HS-5 (cell line): ENCODE data around the gene TMCC1.
"Not testable (repeated sequence)": the region's sequence is repeated elsewhere in the genome, so short reads cannot be mapped to it uniquely, and the experiment has no call there.

Source experiments
- DNase-seq: peaks from one replicate; pipeline ENCODE4 v3.0.0-alpha.2; 2012; ENCODE audit warnings: low read depth

Gene TMCC1

DNA sequence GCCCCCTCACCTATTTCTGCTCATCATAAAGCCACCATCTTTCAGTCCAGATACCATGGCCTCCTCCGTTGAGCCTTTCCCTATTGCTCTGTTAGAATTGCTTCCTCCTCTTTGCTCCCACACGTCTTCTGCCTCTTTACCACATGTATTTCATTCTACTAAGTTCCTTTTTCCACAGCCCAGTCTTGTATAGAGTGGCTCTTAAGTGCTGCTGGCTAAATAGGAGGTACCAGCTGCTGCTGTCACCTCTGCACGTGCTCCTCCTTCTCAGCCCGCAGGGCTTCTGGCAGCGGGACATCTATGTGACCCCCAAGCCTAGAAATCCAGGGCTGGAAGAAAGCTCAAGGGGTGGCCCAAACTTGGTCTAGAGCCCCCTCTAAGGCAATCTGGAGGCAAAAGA lies 248.2 kb downstream of the TMCC1 start:
- no peak for DNase-seq

DNA sequence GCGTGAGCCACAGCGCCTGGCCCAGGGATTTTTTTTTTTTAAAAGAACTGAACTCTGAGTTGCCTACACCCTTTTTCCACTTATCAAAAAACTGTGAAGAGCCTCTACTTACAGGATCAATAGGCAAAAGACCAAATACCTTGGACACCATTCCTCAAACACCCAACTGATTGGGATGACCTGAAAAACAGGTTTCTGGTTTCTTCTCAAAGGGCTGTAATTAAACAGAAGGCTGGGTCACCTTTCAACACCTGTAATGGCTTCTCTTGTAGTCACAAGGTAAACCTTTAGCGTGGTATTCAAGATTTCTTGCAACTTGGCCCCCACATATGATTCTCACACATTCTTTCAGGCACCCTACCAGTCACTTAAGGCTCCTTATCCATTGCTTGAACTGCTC lies 248.7 kb downstream of the TMCC1 start:
- DNase-seq, result no peak

DNA sequence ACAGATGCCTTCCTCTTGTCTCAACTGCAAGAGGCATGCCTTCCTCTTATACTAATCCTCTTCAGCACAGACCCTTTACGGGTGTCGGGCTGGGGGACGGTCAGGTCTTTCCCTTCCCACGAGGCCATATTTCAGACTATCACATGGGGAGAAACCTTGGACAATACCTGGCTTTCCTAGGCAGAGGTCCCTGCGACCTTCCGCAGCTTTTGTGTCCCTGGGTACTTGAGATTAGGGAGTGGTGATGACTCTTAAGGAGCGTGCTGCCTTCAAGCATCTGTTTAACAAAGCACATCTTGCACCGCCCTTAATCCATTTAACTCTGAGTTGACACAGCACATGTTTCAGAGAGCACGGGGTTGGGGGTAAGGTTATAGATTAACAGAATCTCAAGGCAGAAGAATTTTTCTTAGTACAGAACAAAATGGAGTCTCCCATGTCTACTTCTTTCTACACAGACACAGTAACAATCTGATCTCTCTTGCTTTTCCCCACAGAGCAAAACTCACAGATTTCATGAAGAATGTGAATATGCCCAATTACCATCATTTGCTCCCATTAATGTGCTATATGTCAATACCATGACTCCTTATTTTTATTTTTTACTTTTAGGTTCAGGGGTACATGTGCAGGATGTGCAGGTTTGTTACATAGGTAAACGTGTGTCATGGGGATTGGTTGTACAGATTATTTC lies 251.8 kb downstream of the TMCC1 start:
- not testable (repeated sequence) for DNase-seq

DNA sequence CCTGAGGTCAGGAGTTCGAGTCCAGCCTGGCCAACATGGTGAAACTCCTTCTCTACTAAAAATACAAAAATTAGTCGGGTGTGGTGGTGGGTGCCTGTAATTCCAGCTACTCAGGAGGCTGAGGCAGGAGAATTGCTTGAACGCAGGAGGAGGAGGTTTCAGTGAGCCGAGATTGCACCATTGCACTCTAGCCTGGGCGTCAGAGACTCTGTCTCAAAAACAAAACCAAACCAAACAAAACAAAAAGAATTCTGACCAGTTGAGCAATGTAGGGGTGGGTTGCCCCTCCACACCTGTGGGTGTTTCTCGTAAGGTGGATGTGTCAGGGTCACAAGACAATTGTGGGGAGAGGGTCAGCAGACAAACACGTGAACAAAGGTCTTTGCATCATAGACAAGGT lies 252.5 kb downstream of the TMCC1 start:
- not testable (repeated sequence) for DNase-seq

DNA sequence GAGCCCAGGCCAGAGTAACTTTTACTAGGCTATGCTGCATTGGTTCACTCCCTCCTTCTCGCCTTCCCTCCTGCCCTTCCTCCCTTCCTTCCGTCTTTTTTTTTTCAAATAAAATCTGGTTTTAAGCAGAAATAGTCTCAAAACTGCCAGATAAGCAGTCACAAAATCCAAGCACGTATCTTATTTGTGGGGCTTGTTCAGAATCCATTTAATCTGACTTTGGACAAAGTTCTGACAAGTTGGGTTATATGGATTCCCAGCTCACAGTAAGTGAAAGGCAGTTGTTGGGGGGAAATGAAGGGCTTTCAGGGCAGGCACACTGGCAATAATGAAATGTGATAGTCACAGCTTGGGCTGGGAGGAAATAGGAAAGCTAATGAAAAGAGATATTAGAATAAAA lies 255.0 kb downstream of the TMCC1 start:
- DNase-seq, result no peak

GRCh38 chr3:129636082-129636481 lies 257.4 kb downstream of the TMCC1 start:
- no peak for DNase-seq

GRCh38 chr3:129635656-129636055 lies 257.9 kb downstream of the TMCC1 start:
- DNase-seq, result no peak

DNA sequence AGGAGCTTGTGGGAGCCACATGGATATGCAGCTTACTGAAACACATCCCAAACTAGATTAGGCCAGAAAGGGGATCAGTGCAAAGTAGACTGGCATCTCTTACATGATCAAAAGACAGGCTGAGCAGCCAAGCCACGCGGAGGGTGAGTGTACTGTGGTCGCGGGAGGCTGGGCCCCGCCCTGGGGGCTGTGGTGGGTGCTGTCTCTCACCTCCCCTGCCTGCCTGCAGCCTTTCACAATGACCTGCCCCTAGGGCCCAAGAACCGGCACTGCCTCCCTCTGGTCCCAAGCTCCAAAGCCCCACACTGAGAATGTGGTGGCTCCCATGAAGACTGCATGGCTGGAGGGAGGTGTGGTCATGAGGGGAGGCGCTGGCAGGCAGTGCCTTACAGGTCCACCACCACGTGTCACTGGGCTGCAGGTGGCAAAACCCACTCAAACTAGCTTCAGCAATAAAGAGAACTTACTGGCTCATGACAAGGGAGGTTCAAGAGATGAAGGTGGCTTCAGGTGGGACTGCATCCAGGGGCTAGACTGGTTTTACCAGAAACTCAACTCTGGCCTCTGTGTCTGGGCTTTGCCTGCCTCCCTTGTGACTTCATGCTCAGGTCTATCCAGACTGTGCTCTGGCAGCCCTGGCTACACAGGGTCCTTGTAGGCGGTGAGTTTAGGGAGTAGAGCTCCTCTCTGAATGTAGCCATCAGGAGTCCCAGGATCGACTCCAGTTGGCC lies 259.6 kb downstream of the TMCC1 start:
- no peak for DNase-seq

GRCh38 chr3:129632977-129633376 lies 260.5 kb downstream of the TMCC1 start:
- DNase-seq, result no peak

DNA sequence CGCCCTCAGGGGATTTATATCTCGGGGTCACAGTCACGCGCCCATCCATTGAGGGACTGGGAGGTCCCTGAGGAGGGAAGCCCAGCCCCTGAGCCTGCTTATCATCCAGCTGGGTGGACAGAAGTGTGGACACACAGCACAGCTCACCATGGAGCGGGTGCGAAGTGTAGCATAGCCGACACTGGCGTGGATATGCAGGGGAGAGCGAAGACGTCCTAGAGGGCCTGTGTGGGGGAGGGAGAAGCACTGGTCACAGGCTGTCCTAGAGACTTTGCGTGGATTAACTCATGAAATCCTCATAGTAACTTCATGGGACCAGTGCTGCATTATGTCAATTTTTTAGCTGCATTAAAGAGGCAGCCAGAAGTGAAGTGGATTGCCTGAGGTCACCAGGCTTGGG lies 261.0 kb downstream of the TMCC1 start:
- DNase-seq, result no peak

DNA sequence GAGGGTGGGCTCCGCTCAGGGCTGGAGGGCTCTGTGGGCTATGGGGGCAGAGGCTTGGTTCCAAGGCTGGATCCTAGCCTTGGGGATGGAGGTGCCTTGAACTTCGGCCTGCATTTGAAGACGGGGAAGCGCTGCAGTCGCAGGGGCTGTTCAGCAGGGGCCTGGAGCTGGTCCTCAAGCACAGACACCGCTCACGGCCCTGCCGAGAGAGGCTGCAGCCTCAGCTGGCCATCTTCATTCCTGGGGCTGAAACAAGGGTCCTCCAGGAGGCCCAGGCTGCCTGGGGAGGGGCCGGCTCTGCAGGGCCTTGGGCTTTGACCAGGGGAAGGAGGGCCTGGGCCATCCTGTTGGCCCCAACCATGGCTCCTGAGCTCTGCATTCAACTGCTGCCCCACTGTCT lies 261.5 kb downstream of the TMCC1 start:
- no peak for DNase-seq

DNA sequence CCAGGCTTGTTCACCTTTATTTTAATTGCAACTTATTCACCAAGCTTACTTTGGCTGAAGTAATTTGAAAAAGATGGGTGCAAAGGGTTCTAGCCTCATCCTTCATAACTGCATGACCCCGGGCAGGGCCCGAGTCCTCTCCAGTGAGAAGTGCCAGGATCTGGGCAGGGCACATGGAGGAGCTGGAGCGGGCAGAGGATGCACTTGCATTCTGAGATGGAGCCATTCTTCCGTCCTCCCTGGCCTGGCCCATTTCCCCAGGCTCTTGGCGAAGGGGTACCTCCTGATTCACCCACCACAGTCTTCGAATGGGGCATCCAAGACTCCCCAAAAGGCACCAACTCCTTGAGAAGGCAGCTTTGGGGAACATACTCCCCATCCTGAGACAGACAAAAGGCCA lies 264.5 kb downstream of the TMCC1 start:
- DNase-seq, result no peak

DNA sequence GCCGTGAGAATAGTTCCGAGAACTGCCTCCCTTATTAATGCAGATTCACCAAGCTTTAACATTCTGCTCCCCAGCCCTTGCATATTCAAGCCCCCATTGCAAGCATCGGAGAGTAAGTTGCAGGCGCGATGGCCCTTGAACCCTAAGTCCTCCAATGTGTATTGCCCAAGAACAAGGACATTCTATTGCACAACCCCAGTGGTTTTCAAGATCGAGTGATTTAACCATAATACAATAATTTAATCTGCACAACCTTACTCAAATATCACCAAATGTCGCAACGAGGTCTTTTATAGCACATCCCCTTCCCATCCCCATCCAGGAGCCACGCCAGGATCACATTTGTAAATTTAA lies 265.4 kb downstream of the TMCC1 start:
- no peak for DNase-seq

- DNase-seq, result no peak
These were observed 266.0 kb downstream of the TMCC1 start for GRCh38 chr3:129627350-129628168.

GRCh38 chr3:129626744-129627349 lies 266.7 kb downstream of the TMCC1 start:
- DNase-seq, result peak; percentile 53

DNA sequence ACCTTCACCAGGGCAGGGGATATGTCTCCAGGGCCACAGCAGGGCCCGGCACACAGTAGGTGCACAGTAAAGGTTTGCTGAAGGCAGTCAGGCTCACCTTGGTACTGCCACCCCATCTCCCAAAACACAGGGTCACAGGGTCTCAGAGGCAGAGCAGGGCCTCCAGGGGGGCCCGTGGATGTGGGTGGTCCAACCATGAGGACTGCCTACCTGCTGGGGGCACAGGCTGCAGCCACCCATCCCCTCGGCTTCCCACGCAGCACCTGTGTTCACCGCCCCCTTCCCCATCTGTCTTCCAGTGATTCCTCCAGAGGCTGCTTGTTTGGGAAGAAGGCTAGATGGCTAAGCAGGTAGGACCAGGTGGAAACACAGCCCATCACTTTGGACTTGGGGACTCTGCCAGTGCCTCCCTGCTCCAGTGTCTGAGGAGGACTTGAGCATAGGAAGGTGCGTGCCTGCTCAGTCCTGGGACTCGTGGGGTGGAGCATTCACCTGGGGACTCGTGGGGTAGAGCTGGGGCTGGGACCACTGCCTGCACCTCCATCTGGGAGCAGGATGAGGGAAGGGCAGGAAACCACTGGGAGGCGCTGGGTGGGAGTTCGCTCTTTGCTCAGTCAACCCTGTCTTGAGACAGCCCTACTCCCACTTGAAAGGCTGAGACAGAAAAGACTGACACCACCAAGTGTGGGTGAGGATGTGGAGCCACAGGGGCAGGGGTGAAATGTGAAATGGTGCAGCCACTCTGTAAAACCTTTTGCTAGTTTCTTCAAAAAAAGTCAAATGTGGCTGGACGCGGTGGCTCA lies 268.2 kb downstream of the TMCC1 start:
- DNase-seq, result no peak

- DNase-seq, result no peak
These were observed 269.0 kb downstream of the TMCC1 start for GRCh38 chr3:129624347-129625071.

- no peak for DNase-seq
These were observed 269.9 kb downstream of the TMCC1 start for GRCh38 chr3:129623447-129624118.

GRCh38 chr3:129622933-129623332 lies 270.6 kb downstream of the TMCC1 start:
- no peak for DNase-seq

GRCh38 chr3:129622226-129622874 lies 271.2 kb downstream of the TMCC1 start:
- DNase-seq, result no peak
